Skeletal muscle tissue (tissue), 4 donors: Measurements from ENCODE around the gene ZNF892. TPM values are rescaled to one million over a fixed set of nuclear protein-coding genes. Genes with fewer than 3 reads are reported as not detected.

Experiments
- H3K27ac ChIP-seq: one replicate; pipeline ENCODE4 v1.7.0; 2013; ENCODE audit warnings: mild to moderate bottlenecking, low read depth, low read length, inconsistent platforms
- H3K27me3 ChIP-seq, 3 donors: one replicate each; pipeline ENCODE4 v1.7.0; 2013; ENCODE audit warnings: low read length in 3 of 3; ENCODE audit not compliant: control insufficient read depth in 3 of 3, insufficient read depth in 3 of 3
- H3K36me3 ChIP-seq, 3 donors: one replicate each; pipeline ENCODE4 v1.7.0; 2013; ENCODE audit warnings: low read length in 3 of 3; ENCODE audit not compliant: control insufficient read depth in 3 of 3, insufficient read depth in 3 of 3
- H3K4me1 ChIP-seq, 3 donors: one replicate each; pipeline ENCODE4 v1.7.0; 2013; ENCODE audit warnings: low read length in 3 of 3, mild to moderate bottlenecking in 3 of 3; ENCODE audit not compliant: control insufficient read depth in 3 of 3, insufficient read depth in 3 of 3
- H3K4me3 ChIP-seq, 3 donors: one replicate each; pipeline ENCODE4 v1.7.0; 2013; ENCODE audit warnings: low read length in 3 of 3
- H3K9ac ChIP-seq, 3 donors: one replicate each; pipeline ENCODE4 v1.7.0; 2013; ENCODE audit warnings: low read length in 3 of 3, mild to moderate bottlenecking in 3 of 3, moderate library complexity in 2 of 3, low read depth in 1 of 3
- H3K9me3 ChIP-seq, 3 donors: one replicate each; pipeline ENCODE4 v1.7.0; 2013; ENCODE audit warnings: low read length in 3 of 3; ENCODE audit not compliant: control insufficient read depth in 3 of 3
- total RNA-seq: library from RNA; depleted of rRNA; stranded (reverse); fragments of >200 nt; gene quantifications from one replicate; pipeline ENCODE4 v1.2.3, GENCODE V29; 2014
- donor health status: Osteomylitis.

Gene ZNF892
- total RNA-seq, 1 donor from 2014 or later = 4.7 TPM

DNA sequence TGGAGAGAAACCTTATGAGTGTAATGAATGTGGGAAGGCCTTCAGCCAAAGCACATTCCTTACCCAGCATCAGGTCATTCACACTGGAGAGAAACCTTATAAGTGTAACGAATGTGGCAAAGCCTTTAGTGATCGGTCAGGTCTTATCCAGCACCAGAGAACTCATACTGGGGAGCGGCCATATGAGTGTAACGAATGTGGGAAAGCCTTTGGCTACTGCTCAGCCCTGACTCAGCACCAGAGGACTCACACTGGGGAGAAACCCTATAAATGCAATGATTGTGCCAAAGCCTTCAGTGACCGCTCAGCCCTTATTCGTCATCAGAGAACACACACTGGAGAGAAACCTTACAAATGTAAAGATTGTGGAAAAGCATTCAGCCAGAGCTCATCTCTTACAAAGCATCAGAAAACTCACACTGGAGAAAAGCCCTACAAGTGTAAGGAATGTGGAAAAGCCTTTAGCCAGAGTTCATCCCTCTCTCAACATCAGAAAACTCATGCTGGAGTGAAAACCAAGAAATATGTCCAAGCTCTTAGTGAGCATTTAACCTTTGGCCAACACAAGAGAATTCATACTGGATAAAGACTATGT is 7.8 kb downstream of the ZNF892 start:
- no peaks in the 10 kb centered on the region for H3K27me3 ChIP-seq
- H3K4me1 ChIP-seq = no peaks in the 10 kb centered on the region
- H3K27ac ChIP-seq = no peak overlapping the region
- H3K4me3 ChIP-seq = peak overlapping the region in 1 of 3 donors; percentile 1
- peaks cover 33 to 80% (median 40%) of the 10 kb centered on the region in 3 donors for H3K9me3 ChIP-seq
- peaks cover 35 to 68% (median 60%) of the 10 kb centered on the region in 3 donors for H3K36me3 ChIP-seq
- no peak overlapping the region for H3K9ac ChIP-seq

DNA sequence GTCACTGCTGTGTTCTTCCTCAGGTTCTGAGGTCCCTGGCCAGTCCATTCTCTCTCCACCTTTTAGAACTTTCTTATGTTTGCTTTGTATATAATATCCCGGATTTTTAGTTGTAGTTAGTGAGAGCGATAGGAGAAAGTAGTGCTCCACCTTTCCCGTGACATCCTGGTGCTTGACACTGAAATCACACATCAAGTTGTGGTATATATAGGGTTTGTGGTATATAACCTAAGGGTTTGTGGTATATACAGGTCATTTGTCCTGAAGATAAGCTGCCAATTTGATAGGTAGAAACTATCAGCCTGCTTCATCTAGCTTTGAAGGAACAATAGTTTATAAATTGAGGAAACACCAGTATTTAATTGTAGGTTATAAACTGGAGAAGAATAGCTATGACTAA is 13.1 kb downstream of the ZNF892 start:
- H3K36me3 ChIP-seq = peaks cover 12 to 27% (median 14%) of the 10 kb centered on the region in 3 donors
- no peak overlapping the region for H3K9ac ChIP-seq
- H3K4me1 ChIP-seq = no peaks in the 10 kb centered on the region
- H3K9me3 ChIP-seq = peaks cover 23 to 44% (median 32%) of the 10 kb centered on the region in 3 donors
- H3K4me3 ChIP-seq = no peak overlapping the region
- no peaks in the 10 kb centered on the region for H3K27me3 ChIP-seq
- H3K27ac ChIP-seq = no peak overlapping the region

DNA sequence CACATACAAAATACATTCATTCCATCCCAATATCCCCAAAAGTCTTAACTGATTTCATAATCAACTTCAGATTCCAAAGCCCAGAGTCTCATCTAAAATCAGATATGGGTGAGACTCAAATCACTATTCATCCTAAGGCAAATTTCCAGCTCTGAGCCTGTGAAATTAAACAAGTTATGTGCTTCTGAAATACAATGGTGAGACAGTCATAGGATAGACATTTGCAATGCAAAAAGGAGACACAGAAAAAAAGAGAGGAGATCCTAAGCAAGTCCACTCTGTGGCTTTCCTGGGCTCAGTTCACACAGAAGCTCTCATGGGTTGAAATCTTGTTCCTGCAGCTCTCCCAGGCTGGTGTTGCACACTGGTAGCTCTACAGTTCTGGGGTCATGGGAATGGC is 18.3 kb downstream of the ZNF892 start:
- peaks cover 5 to 12% (median 9%) of the 10 kb centered on the region in 3 donors for H3K9me3 ChIP-seq
- H3K9ac ChIP-seq = no peak overlapping the region
- no peaks in the 10 kb centered on the region for H3K4me1 ChIP-seq
- peaks cover 0 to 9% (median 0%) of the 10 kb centered on the region in 3 donors for H3K36me3 ChIP-seq
- no peak overlapping the region for H3K4me3 ChIP-seq
- H3K27me3 ChIP-seq = no peaks in the 10 kb centered on the region
- no peak overlapping the region for H3K27ac ChIP-seq

DNA sequence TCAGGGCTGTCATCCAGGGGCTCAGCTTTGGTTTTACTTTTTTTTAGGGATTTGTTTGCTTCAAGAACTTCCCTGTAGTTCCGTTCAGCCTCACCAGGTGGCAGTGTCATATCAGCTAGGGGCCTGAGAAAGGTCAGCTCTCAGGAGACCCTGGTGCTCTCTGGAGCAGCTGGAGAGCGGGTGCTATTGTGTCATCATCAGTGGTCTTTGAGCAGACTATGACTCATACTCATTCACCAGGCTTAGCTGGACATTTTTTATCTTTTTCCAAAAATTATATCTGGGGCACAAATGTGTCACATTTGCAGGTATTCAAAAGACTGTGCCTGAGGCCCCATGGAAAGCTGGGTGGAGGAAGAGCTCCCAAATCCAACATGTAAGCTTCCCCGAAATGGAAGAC is 24.4 kb downstream of the ZNF892 start:
- H3K36me3 ChIP-seq = peaks cover 0 to 2% (median 0%) of the 10 kb centered on the region in 3 donors
- peaks cover 0 to 10% (median 9%) of the 10 kb centered on the region in 3 donors for H3K9me3 ChIP-seq
- H3K4me3 ChIP-seq = no peak overlapping the region
- no peaks in the 10 kb centered on the region for H3K27me3 ChIP-seq
- H3K4me1 ChIP-seq = no peaks in the 10 kb centered on the region
- H3K9ac ChIP-seq = no peak overlapping the region
- H3K27ac ChIP-seq = no peak overlapping the region

DNA sequence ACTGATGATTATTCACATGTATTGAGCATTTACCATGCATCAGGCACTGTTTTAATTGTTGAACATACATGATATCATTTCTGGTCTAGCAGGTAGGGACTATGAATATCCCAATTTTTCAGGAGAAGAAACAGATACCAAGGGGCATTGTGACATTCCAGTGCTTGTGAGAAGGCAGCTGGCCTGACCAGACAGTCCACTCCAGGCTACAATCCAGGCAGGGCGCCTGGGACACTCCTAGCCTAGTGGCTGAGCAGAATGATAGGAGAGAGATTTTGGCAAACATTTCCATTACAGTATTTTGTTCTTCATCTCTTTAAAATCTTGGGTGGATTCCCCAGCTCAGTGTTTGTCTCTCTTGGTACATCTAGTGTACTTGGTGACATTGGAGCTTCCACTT is 24.9 kb downstream of the ZNF892 start:
- H3K4me3 ChIP-seq = no peak overlapping the region
- no peak overlapping the region for H3K9ac ChIP-seq
- H3K4me1 ChIP-seq = no peaks in the 10 kb centered on the region
- H3K9me3 ChIP-seq = peaks cover 0 to 10% (median 9%) of the 10 kb centered on the region in 3 donors
- no peaks in the 10 kb centered on the region for H3K27me3 ChIP-seq
- peaks cover 0 to 2% (median 0%) of the 10 kb centered on the region in 3 donors for H3K36me3 ChIP-seq
- no peak overlapping the region for H3K27ac ChIP-seq

DNA sequence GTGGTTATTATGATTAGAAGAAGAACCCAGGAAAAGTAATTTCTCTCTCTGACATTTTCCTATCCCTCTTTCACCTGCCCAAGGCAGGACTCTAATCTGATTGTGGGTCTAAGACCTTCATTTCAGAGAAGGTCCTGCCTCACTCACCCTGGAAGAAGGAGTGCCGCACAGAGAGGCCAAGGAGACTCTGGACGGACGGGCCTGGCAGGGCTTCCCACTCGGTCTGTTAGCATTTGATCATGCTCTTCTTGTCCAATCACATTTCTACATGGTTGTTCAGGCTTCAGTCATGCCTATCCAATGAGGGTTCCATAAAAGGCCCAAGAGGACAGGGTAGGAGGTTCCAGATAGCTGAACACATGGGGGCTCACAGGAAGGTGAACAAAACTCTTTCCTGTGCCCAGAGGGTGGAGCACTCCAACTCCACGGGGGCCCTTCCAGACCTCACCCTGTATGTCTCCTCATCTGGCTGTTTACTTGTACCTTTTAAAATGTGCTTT is 27.0 kb downstream of the ZNF892 start:
- Histone ChIP-seq H3K36me3 (peaks cover 0 to 2% (median 0%) of the 10 kb centered on the region in 3 donors), H3K9me3 (peaks cover 2 to 10% (median 9%) of the 10 kb centered on the region in 3 donors), H3K4me1 (no peaks in the 10 kb centered on the region), H3K9ac (no peak overlapping the region), H3K27ac (no peak overlapping the region), H3K27me3 (no peaks in the 10 kb centered on the region), H3K4me3 (no peak overlapping the region)

DNA sequence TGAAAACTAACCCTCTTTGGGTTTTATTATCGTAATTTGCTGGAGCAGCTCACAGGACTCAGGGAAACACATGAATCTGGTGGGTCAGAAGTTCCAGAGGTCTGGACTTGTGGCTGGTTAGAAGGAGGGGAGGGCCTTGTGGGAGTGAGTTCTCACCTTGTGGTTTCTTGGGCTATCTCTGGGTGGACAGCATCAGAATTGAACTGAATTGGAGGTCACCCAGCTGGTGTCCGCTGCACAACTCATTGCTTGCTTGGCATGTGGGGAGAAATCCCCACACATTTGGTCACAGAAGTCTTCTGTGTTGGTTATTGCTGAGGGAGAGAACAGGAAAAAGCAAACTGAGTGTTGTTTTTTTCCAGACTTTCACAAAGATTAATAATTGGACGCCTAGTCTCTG is 27.5 kb downstream of the ZNF892 start:
- Histone ChIP-seq H3K36me3 (peaks cover 0 to 2% (median 0%) of the 10 kb centered on the region in 3 donors), H3K4me1 (no peaks in the 10 kb centered on the region), H3K27ac (no peak overlapping the region), H3K4me3 (no peak overlapping the region), H3K27me3 (no peaks in the 10 kb centered on the region), H3K9ac (no peak overlapping the region), H3K9me3 (peaks cover 2 to 10% (median 9%) of the 10 kb centered on the region in 3 donors)

DNA sequence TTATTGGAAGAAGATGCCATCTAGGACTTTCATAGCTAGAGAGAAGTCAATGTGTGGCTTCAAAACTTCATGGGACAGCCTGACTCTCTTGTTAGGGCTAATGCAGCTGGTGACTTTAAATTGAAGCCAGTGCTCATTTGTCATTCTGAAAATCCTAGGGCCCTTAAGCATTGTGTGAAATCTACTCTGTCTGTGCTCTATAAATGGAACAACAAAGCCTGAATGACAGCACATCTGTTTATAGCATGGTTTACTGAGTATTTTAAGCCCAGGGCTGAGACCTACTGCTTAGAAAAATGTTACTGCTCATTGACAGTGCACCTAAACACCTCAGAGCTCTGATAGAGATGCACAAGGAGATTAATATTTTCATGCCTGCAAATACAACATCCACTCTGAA is 30.8 kb downstream of the ZNF892 start:
- Histone ChIP-seq H3K27me3 (no peaks in the 10 kb centered on the region), H3K9ac (no peak overlapping the region), H3K4me3 (no peak overlapping the region), H3K36me3 (no peaks in the 10 kb centered on the region), H3K27ac (no peak overlapping the region), H3K9me3 (peaks cover 3 to 11% (median 7%) of the 10 kb centered on the region in 3 donors), H3K4me1 (no peaks in the 10 kb centered on the region)

DNA sequence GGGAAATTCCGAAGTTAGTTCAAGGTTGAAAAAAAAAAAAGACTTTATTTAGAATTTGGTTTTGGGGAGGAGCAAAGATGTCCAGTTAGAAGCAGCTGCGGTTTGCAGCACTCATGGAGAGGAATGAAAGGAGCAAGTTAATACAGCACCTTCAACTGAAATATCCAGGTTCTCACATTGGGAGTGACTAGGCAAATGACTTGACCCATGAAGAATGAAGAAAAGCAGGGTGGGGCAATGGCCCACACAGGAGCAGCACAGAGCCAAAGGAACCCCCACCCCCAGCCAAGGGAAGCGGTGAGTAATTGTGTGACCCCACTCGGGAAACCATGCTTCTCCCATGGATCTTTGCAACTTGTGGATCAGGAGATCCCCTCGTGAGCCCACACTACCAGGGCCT is 32.8 kb downstream of the ZNF892 start:
- Histone ChIP-seq H3K4me3 (no peak overlapping the region), H3K4me1 (no peaks in the 10 kb centered on the region), H3K27ac (no peak overlapping the region), H3K9me3 (peaks cover 2 to 7% (median 3%) of the 10 kb centered on the region in 3 donors), H3K27me3 (no peaks in the 10 kb centered on the region), H3K9ac (no peak overlapping the region), H3K36me3 (no peaks in the 10 kb centered on the region)

DNA sequence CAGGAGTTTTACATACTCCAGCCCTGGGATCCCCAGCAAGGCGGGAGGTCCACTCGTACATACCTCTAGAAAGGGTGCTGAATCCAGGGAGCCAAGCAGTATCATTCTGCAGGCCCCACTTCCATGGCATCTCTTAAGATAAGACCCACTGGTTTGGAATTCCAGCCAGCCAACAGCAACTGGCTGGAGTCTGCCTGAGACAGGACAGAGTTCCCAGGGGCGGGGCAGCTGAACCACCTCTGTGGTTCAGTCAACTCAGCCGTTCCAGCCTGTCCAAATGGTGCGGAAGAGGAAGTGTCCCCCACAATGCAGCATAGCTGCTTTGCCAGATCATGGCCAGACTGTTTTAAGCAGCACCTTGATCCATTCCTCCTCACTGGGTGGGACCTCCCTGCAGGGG is 33.2 kb downstream of the ZNF892 start:
- H3K36me3 ChIP-seq = no peaks in the 10 kb centered on the region
- H3K9me3 ChIP-seq = peaks cover 2 to 7% (median 3%) of the 10 kb centered on the region in 3 donors
- no peak overlapping the region for H3K4me3 ChIP-seq
- no peak overlapping the region for H3K27ac ChIP-seq
- no peaks in the 10 kb centered on the region for H3K4me1 ChIP-seq
- no peaks in the 10 kb centered on the region for H3K27me3 ChIP-seq
- H3K9ac ChIP-seq = no peak overlapping the region
